22Rv1 (cell line): ENCODE data around the gene ZNF326.
"Not testable (repeated sequence)": the region's sequence is repeated elsewhere in the genome, so short reads cannot be mapped to it uniquely, and the experiment has no call there.

Source experiments
- H3K27ac ChIP-seq: fragments of 450-650 bp; 2 replicates; pipeline ENCODE4 v1.5.1; 2017
- CTCF ChIP-seq: fragments of 450-650 bp; IDR thresholded peaks from 2 replicates; pipeline ENCODE4 v1.5.1; 2017; ENCODE audit warnings: mild to moderate bottlenecking
- ZFX ChIP-seq: fragments of 450-650 bp; IDR thresholded peaks from 2 replicates; pipeline ENCODE4 v1.6.1; 2017; ENCODE audit warnings: antibody characterized with exemption, borderline replicate concordance

Gene ZNF326

DNA sequence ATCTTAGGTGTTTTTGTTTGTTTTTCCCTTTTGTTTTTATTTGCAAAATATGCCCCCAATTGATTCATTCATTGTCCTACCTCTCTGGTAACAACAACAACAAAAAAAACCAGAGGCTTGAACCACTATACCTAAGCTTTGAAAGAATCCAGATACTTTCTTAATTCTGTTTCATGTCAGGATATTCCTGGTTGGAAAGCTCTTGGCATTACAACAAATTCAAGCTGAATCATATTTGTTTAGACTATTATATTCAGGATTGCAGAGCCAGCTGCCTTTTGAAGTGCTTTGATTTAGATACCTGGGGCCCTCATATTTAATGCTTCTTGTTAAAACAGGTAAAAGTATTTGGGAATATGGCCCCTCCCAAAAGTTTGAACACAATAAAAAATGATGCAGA lies 22.9 kb upstream of the ZNF326 start:
- TF ChIP-seq ZFX (no peak), CTCF (no peak)
- H3K27ac ChIP-seq, result no peak overlapping the region

- TF ChIP-seq ZFX (no peak), CTCF (no peak)
- no peak overlapping the region for H3K27ac ChIP-seq
These were observed 21.3 kb upstream of the ZNF326 start for GRCh38 chr1:89973471-89974127.

DNA sequence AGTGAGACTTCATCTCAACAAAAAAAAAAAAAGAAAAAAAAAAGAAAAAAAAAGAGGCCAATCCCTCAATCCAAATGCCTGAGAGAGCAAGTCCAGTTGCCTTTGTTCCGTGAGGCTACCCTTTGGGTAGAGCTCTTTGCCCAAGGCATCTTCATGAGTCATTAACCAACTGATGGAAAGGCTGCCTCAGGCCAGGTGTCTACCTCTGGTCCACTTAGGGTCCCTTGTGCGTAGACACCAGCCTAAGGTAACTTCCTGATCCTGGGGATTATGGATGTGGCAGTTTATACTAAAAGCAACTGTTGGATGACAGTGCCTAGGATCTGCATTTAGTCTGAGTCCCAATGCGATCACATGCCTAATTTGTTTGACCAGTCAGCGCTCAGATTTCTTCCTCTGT lies 20.7 kb upstream of the ZNF326 start:
- no peak overlapping the region for H3K27ac ChIP-seq
- TF ChIP-seq ZFX, result no peak
- no peak for TF ChIP-seq CTCF

- TF ChIP-seq ZFX, result no peak
- no peak for TF ChIP-seq CTCF
- H3K27ac ChIP-seq, result no peak overlapping the region
These were observed 20.0 kb upstream of the ZNF326 start for GRCh38 chr1:89974696-89975470.

DNA sequence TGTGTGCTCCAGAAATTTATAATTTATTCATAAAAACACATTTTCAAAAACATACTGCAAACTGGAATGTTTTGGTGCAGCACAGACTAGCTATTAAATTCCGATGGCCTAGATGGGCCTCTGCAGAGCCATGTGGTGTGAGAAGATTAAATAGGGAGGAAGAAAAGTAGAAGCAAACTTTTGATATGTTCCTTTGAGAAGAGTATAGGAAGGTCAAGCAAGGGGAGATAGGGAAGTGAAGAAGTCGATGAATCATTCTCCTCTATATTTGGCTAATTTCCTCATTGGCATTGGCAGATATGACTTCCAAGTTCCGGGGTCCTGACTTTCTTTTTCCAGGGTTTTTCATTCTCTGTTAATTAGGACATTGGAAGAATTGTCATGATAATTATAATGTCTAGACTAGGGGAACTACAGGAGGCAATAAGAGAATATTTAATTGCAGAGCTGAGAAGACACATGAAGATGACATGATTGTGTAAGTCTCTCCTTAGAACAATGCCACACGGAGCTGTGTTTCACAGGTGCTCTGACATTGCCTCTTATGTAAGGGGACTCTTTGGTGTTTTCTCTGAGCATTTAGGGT lies 19.3 kb upstream of the ZNF326 start:
- TF ChIP-seq ZFX (no peak), CTCF (no peak)
- H3K27ac ChIP-seq, result no peak overlapping the region

- H3K27ac ChIP-seq, result no peak overlapping the region
- TF ChIP-seq CTCF, result no peak
- TF ChIP-seq ZFX, result no peak
These were observed 16.2 kb upstream of the ZNF326 start for GRCh38 chr1:89978755-89979154.

GRCh38 chr1:89980605-89981004 lies 14.3 kb upstream of the ZNF326 start:
- TF ChIP-seq ZFX (no peak), CTCF (no peak)
- H3K27ac ChIP-seq, result no peak overlapping the region

DNA sequence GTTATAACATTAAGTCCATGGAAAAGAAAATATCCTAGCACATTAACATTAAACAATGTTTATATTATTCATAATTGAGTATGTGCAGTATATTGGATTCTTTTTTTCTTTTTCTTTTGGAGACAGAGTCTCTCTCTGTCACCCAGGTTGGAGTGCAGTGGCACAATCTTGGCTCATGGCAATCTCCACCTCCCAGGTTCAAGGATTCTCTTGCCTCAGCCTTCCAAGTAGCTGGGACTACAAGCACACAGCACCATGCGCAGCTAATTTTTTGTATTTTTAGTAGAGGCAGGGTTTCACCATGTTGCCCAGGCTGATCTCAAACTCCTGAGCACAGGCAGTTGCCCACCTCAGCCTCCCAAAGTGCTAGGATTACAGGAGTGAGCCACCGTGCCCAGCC lies 12.1 kb upstream of the ZNF326 start:
- H3K27ac ChIP-seq, result not testable (repeated sequence)

DNA sequence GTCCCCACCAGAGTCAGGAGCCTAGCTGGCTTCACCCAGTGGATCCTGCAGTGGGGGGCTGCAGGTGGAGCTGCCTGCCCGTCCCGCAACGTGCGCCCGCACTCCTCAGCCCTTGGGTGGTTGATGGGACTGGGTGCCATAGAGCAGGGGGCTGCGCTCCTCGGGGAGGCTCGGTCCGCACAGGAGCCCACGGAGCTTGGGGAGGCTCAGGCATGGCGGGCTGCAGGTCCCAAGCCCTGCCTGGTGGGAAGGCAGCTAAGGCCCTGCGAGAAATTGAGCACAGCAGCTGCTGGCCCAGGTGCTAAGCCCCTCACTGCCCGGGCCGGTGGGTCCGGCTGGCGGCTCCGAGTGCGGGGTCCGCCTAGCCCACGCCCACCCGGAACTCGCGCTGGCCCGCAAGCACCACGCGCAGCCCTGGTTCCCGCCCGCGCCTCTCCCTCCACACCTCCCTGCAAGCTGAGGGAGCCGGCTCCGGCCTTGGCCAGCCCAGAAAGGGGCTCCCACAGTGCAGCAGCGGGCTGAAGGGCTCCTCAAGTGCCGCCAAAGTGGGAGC lies 10.3 kb upstream of the ZNF326 start:
- H3K27ac ChIP-seq, result not testable (repeated sequence)
